Measurements from ENCODE around the gene RUNX3.

The RUNX3 gene

DNA sequence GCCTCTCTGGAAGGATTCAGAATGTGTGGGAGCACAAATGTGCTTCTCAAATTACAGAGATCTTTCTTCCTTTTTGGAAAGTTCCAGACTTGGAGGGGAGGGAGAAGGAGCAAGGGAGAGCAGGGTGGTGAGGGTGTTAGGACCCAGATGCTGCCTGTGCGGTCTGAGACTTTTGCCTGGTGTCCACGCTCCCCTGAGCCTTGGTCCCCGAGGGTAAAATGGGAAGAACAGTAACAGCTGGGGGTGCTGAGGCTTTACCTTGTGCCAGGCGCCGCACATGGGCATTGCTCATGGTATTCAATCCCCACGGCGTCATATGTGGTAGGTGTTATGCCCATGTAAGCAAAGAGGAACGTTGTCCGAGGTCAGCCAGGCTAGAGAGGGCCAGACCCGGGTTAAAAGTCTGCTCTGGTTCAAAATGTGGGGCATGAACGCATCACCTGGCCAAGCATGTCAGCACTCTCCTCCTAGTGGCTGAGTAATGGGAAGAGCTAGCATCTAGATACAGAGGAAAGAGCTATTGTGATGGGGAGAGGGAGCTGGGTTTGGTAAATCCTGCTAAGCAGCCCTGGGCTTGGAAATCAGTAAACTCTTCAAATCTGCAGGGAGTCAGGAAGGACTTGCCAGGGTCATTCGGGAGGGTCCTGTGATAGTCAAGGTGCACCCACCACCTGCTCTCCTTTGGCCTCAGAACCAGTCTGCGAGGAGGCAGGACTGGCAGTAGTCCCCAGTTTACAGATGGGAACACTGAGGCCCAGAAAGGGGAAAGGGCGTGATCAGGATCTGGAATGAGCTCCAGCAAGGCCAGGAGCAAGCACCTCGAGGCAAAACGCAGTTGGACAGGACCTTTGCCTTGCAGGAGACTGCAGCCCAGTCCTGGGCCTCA lies 4.5 kb upstream of the RUNX3 start:
- DNase-seq = no peak
- intact Hi-C loops (cut with DNase I) = loop anchor here (10.0 kb wide), 2 partner anchors 170 to 270 kb away; no protein-coding TSS in a partner anchor

GRCh38 chr1:24933468-24933867 lies 3.4 kb upstream of the RUNX3 start:
- intact Hi-C loops (cut with DNase I) = loop anchor here (10.0 kb wide), 2 partner anchors 171 to 271 kb away; no protein-coding TSS in a partner anchor

DNA sequence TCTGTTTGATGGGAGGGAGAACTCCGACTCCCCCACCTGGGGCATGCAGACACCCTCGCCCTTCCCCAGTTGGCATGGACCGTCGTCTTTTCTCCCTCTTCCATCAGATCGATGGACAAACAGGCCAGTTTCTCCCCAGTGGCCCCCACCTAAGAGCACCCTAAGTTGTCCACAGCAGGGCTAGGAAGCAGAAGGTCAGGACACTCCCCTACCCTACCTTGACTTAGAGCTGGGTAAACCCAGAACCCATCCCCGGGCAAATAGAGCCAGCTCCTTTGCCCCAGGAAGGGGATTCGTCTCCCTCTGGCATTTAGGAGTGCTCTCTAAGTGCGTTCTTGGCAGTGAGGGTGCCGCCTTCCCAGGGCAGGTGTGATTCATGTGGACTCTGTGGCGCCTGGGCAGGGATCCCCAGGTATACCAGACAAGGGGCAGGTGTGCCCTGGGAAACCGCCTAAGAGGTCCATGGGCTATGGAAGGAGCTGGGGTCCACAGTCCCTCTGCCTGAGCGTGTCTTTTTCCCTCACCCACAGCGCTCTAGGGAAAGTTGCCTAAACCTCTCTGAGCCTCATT lies 2.7 kb upstream of the RUNX3 start:
- DNase-seq = no peak
- intact Hi-C loops (cut with DNase I) = loop anchor here (10.0 kb wide), 2 partner anchors 172 to 272 kb away; no protein-coding TSS in a partner anchor

More at GRCh38 chr1:24933468-24933867, 3.4 kb upstream of the RUNX3 start:
- no peak for DNase-seq

GRCh38 chr1:24932284-24932683 lies 2.2 kb upstream of the RUNX3 start:
- intact Hi-C loops (cut with DNase I) = loop anchor here (10.0 kb wide), 2 partner anchors 173 to 273 kb away; no protein-coding TSS in a partner anchor
- peak in 33 of 42 donors; percentile 14 to 78 (median 45) for DNase-seq

- no peak for DNase-seq
- intact Hi-C loops (cut with DNase I) = loop anchor here (10.0 kb wide), 2 partner anchors 173 to 273 kb away; no protein-coding TSS in a partner anchor
Measured at GRCh38 chr1:24931468-24932231, 1.6 kb upstream of the RUNX3 start.

- intact Hi-C loops (cut with DNase I) = loop anchor here (10.0 kb wide), 2 partner anchors 174 to 274 kb away; no protein-coding TSS in a partner anchor
- no peak for DNase-seq
Measured at GRCh38 chr1:24931146-24931467, 1.0 kb upstream of the RUNX3 start.

- no peak for DNase-seq
- intact Hi-C loops (cut with DNase I) = loop anchor here (10.0 kb wide), 2 partner anchors 175 to 275 kb away; no protein-coding TSS in a partner anchor
Measured at GRCh38 chr1:24929398-24930259, 447 bp downstream of the RUNX3 start.

GRCh38 chr1:24928689-24929397 lies 1.2 kb downstream of the RUNX3 start:
- intact Hi-C loops (cut with DNase I) = no loop called here
- no peak for DNase-seq

- intact Hi-C loops (cut with DNase I) = no loop called here
Measured at GRCh38 chr1:24927988-24928688, 1.9 kb downstream of the RUNX3 start.

DNA sequence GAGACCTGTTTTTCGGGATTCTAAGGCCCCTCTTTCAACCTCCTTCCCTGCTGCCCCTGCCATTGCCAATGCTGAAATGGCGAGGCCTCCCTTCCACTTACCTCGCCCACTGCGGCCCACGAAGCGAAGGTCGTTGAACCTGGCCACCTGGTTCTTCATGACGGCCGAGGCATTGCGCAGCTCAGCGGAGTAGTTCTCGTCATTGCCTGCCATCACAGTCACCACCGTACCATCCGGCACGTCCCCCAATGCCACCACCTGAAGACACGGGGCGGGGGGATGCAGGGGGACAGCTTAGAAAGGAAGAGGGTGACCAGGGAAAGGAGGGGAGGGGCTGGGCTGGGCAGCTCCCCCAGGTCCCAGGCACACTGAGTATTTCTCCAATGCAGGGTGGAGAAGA lies 2.6 kb downstream of the RUNX3 start:
- DNase-seq = no peak
- intact Hi-C loops (cut with DNase I) = no loop called here

More at GRCh38 chr1:24927988-24928688, 1.9 kb downstream of the RUNX3 start:
- DNase-seq = no peak

GRCh38 chr1:24926563-24927249 lies 3.4 kb downstream of the RUNX3 start:
- intact Hi-C loops (cut with DNase I) = no loop called here
- DNase-seq = no peak

DNA sequence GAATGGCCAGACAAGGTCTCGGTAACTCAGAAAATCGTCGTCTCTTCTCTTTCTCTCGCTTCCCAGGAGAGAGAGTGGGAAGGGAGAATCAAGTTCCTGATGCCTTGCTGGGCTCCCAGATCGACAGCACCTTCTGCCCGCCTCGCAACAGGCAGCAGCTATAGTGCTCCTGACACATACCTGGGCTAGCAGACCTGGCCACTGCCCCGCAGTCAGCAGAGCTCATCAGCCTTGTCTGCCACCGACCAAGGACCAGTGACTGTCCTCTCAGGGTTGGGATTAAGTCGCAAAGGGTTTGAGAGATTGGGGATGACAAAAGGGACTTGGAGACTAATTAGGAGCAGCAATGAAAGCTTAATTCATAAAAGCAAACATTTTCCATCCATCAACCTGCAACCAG lies 4.1 kb downstream of the RUNX3 start:
- intact Hi-C loops (cut with DNase I) = no loop called here

GRCh38 chr1:24925082-24925779 lies 4.8 kb downstream of the RUNX3 start:
- no peak for DNase-seq
- intact Hi-C loops (cut with DNase I) = no loop called here

More for the DNA sequence above, 4.1 kb downstream of the RUNX3 start:
- DNase-seq = no peak

- DNase-seq = no peak
- intact Hi-C loops (cut with DNase I) = no loop called here
Measured at GRCh38 chr1:24923485-24924113, 6.5 kb downstream of the RUNX3 start.

GRCh38 chr1:24921938-24922662 lies 8.0 kb downstream of the RUNX3 start:
- no peak for DNase-seq
- intact Hi-C loops (cut with DNase I) = no loop called here

All from head of caudate nucleus (tissue), 42 donors.